ENCODE data around the gene PSMG2.

GRCh38 chr18:12772111-12772510 lies 69.3 kb downstream of the PSMG2 start:
- no peak for TF ChIP-seq CTCF (IDR thresholded peaks at IDR 0.05)
- TF ChIP-seq MAX (IDR thresholded peaks at IDR 0.05; ENCODE audit: low read depth), result no peak
